OCI-LY3 (cell line): ENCODE measurements around the gene TFRC.

Experiments
- EZH2phosphoT487 ChIP-seq: fragments of 200-600 bp; shearing (Covaris generic); IDR thresholded peaks from 2 replicates; pipeline ENCODE4 v1.6.1; 2018; ENCODE audit warnings: antibody characterized with exemption, mixed run types, low read depth
- TF ChIP-seq, protein P1 (sequence below): fragments of 200-600, 300-600 bp; sonication (generic); IDR thresholded peaks from 2 replicates; pipeline ENCODE4 v1.5.1; 2014; ENCODE audit warnings: antibody characterized with exemption, low read length, low read depth

DNA sequence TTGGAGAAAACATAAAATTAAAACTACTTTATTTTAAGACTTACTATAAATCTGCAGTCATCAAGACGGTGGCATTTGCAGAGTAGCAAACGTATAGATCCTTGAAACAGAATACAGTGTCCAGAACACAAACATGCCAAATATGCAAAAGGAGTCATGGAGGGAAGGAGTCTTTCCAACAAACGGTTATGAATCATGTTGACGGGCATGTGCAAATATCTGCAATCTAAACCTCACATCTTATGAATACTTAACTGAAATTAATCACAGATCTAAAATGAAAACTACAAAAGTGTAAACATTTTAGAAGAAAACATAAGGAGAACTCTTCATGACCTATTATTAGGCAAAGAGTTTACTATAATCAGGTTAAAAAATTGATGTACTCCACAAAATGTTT lies 69.4 kb downstream of the TFRC start:
- TF ChIP-seq, protein P1, sequence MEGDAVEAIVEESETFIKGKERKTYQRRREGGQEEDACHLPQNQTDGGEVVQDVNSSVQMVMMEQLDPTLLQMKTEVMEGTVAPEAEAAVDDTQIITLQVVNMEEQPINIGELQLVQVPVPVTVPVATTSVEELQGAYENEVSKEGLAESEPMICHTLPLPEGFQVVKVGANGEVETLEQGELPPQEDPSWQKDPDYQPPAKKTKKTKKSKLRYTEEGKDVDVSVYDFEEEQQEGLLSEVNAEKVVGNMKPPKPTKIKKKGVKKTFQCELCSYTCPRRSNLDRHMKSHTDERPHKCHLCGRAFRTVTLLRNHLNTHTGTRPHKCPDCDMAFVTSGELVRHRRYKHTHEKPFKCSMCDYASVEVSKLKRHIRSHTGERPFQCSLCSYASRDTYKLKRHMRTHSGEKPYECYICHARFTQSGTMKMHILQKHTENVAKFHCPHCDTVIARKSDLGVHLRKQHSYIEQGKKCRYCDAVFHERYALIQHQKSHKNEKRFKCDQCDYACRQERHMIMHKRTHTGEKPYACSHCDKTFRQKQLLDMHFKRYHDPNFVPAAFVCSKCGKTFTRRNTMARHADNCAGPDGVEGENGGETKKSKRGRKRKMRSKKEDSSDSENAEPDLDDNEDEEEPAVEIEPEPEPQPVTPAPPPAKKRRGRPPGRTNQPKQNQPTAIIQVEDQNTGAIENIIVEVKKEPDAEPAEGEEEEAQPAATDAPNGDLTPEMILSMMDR: no peak
- no peak for TF ChIP-seq EZH2phosphoT487
